ENCODE measurements around the gene NBPF8.
"Not testable (repeated sequence)": the region's sequence is repeated elsewhere in the genome, so short reads cannot be mapped to it uniquely, and the experiment has no call there.

The NBPF8 gene, protein sequence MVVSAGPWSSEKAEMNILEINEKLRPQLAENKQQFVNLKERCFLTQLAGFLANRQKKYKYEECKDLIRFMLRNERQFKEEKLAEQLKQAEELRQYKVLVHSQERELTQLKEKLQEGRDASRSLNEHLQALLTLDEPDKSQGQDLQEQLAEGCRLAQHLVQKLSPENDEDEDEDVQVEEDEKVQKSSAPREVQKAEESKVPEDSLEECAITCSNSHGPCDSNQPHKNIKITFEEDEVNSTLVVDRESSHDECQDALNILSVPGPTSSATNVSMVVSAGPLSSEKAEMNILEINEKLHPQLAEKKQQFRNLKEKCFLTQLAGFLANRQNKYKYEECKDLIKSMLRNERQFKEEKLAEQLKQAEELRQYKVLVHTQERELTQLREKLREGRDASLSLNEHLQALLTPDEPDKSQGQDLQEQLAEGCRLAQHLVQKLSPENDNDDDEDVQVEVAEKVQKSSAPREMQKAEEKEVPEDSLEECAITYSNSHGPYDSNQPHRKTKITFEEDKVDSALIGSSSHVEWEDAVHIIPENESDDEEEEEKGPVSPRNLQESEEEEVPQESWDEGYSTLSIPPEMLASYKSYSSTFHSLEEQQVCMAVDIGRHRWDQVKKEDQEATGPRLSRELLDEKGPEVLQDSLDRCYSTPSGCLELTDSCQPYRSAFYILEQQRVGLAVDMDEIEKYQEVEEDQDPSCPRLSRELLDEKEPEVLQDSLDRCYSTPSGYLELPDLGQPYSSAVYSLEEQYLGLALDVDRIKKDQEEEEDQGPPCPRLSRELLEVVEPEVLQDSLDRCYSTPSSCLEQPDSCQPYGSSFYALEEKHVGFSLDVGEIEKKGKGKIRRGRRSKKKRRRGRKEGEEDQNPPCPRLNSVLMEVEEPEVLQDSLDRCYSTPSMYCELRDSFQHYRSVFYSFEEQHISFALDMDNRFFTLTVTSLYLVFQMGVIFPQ

GRCh38 chr1:120414911-120415480 is at the start of gene NBPF8:
Gene NBPF8 (plus strand): TSS chr1:120415035. CDS start chr1:120436523, 21,488 bp downstream.
- FAIRE-seq = not testable (repeated sequence)

DNA sequence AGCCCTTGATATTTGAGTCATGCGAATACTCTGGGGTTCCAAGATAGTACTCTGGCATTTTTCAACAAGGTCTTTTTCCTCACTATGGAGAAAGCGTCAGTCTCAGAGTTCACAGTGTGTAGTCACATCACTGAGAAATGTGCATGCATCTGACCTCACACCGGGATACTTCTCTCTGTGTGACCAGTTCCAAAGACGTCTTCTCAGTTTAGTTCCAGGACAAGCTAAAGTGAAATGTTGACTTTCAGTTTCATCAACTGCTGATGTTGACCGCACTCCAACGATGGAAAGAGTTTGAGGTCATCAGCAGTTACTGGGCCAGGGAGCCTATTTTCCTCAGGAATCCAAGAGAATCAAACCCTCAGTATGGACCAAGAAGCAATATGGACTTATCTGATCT is 47.1 kb upstream of the NBPF8 start:
- not testable (repeated sequence) for FAIRE-seq

DNA sequence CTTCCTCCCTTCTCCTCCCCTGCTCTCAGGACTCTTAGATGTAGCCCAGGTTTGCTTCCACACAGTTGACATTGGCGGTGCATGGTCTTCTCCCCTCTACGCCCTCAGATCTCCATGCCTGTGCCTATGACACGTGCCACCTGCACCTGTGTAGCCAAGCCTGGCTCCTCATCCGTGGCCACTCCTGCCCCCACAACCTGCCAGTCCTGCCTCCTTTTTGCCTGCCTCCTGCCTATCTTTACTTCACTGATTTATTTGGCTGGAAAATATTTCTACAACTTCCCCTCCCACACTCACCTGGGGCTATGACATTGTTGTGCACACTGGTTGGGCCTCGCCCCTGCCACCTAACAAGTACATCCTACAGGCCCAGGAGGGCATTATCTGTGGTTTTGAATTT is 28.2 kb upstream of the NBPF8 start:
- FAIRE-seq = not testable (repeated sequence)

DNA sequence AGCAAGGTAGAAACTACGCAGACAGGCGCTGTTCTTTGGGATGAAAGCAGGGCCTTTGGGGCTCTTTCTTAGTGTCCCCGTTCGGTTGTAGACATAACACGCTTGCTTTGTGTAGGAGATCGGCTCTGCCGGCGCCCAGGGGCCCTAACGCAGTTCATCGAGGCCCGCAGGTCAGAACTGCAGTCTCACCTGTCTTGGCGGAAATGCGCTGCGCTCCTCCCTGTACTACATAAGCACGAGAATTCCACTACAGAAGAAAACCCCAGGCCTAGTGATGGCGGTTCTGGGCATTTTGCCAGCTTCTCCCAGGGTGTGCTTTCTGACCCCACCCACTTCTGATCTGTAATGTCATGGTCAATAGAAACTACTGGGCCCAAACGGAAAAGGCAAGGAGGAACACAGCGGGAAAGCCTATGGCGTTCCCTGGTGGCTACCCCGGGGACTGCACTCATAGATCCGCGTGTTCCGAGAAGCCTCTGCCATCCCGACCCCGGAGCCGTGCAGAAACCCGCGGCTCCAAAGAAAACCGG is 26.2 kb upstream of the NBPF8 start:
- not testable (repeated sequence) for FAIRE-seq

- not testable (repeated sequence) for FAIRE-seq
Measured at GRCh38 chr1:120391365-120391764, 23.5 kb upstream of the NBPF8 start.

- FAIRE-seq = not testable (repeated sequence)
Measured at GRCh38 chr1:120393316-120394232, 21.3 kb upstream of the NBPF8 start.

- FAIRE-seq = not testable (repeated sequence)
Measured at GRCh38 chr1:120405348-120405747, 9.5 kb upstream of the NBPF8 start.

- not testable (repeated sequence) for FAIRE-seq
Measured at GRCh38 chr1:120414451-120414850, 384 bp upstream of the NBPF8 start.

GRCh38 chr1:120415492-120415961 is 692 bp downstream of the NBPF8 start:
- FAIRE-seq = not testable (repeated sequence)

DNA sequence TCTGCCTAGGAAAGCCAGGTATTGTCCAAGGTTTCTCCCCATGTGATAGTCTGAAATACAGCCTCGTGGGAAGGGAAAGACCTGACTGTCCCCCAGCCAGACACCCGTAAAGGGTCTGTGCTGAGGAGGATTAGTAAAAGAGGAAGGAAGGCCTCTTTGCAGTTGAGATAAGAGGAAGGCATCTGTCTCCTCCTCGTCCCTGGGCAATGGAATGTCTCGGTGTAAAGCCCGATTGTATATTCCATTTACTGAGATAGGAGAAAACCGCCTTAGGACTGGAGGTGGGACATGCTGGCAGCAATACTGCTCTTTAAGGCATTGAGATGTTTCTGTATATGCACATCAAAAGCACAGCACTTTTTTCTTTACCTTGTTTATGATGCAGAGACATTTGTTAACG is 10.2 kb downstream of the NBPF8 start:
- not testable (repeated sequence) for FAIRE-seq

DNA sequence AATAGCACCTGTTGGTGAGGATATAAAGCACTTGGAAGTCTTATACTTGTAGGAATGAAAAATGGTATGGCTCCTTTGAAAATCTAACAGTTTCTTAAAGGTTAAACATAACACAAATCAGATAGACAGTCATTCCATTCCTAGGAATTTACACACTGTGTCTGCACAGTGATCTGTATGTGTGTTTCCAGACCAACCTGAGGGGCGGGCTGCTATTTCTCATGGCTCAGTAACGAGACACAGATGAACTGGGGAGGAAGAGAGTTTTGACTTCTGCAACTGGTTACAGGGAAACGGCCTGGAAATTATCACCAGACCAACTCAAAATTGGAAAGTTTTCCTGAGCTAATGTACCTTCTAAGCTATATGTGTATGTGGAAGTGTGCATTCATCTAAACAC is 16.8 kb downstream of the NBPF8 start:
- not testable (repeated sequence) for FAIRE-seq

DNA sequence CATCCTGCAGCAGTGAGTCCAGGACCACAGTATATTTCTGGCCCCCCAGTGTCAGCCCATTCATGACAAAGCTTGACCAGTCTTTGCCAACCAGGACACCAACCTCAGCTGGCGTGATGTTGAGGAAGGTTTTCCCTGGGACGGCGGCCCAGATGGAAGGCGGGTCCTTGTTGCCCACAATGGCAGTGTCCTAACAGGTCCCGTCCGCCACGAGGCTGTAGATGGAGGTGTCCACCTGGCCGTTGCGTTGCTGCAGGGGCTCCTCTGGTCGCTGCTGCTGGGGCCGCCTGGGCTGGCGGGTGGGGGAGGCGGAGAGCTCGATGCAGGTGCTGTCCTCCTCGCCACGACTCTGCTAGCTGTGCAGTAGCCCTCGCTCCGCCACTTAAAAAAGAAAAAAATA is 19.0 kb downstream of the NBPF8 start:
- FAIRE-seq = not testable (repeated sequence)

DNA sequence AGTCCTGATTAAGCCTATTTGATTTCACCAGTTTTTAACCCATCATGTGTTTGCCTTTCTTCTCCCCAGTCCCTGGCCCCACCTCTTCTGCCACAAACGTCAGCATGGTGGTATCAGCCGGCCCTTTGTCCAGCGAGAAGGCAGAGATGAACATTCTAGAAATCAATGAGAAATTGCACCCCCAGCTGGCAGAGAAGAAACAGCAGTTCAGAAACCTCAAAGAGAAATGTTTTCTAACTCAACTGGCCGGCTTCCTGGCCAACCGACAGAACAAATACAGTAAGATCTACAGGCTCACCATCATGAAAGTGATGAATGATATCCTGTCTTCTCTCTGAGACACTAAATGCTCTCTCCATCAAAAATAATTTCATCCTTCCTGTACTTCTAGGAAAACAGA is 34.3 kb downstream of the NBPF8 start:
- FAIRE-seq = not testable (repeated sequence)
